GM23248 (cell line): Measurements from ENCODE around the gene ADO.

Experiments used
- EZH2 ChIP-seq: fragments of 200-600 bp; sonication (generic); IDR thresholded peaks from 2 replicates; pipeline ENCODE4 v1.6.1; 2018; ENCODE audit warnings: antibody characterized with exemption, mild to moderate bottlenecking; ENCODE audit not compliant: insufficient read depth, poor library complexity, severe bottlenecking
- EZH2phosphoT487 ChIP-seq: fragments of 200-600 bp; sonication (generic); IDR thresholded peaks from 2 replicates; pipeline ENCODE4 v1.6.1; 2018; ENCODE audit warnings: antibody characterized with exemption, moderate library complexity, mild to moderate bottlenecking, low read depth; ENCODE audit not compliant: insufficient read depth

DNA sequence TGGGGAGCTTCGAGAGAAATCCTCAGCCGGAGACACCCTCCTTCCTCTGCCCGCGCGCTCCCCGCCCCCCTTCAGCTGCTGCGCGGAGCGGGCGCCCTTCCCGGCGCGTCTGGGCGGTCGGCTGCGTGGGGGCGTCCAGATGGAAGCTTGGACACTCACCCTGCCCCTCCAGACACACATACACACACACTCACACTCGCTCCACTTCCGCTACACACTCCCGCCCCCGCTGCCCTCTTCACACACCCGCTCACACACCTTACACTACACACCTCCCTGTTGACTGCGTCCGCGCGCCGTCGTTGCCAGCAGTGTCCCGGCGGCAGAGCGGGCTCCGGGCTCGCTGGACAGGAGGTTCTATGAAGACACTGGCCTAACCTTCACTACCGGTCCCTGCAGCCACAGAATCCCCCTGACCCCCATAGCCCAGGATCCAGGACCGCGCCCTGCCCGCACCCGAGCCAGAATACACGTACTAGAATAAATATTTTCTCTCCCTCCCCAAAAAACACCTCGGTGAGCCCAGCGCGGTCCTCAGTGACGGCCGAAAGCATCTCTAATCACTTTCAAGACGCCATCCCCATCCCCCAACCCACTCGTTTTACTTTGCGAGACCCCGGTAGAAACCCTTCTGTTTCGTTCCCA is 12.7 kb downstream of the ADO start:
- TF ChIP-seq EZH2phosphoT487 (no peak), EZH2 (no peak)
